HEK293 (cell line): ENCODE results near the gene FHL2.

Experiments used
- BCL11A ChIP-seq: fragments of 450-650 bp; formaldehyde crosslinking; IDR thresholded peaks from 2 replicates; pipeline ENCODE4 v1.5.1; 2016; ENCODE audit warnings: low read depth, missing biosample characterization, missing genetic modification characterization
- CTCF ChIP-seq: fragments of 450-650 bp; formaldehyde crosslinking; IDR thresholded peaks from 2 replicates; pipeline ENCODE4 v1.5.1; 2016; ENCODE audit warnings: missing biosample characterization, missing genetic modification characterization
- GLI2 ChIP-seq: fragments of 450-650 bp; formaldehyde crosslinking; IDR thresholded peaks from 2 replicates; pipeline ENCODE4; 2017; ENCODE audit warnings: missing biosample characterization, missing genetic modification characterization, low read depth, borderline replicate concordance
- WT1 ChIP-seq: fragments of 450-650 bp; formaldehyde crosslinking; IDR thresholded peaks from 2 replicates; pipeline ENCODE4 v1.5.1; 2016; ENCODE audit warnings: missing biosample characterization, missing genetic modification characterization
- ZNF350 ChIP-seq: fragments of 450-650 bp; formaldehyde crosslinking; IDR thresholded peaks from 2 replicates; pipeline ENCODE4 v1.5.0; 2017; ENCODE audit warnings: missing biosample characterization, mild to moderate bottlenecking, missing genetic modification characterization
- ZNF362 ChIP-seq: fragments of 450-650 bp; formaldehyde crosslinking; IDR thresholded peaks from 2 replicates; pipeline ENCODE4 v1.5.1; 2016; ENCODE audit warnings: missing biosample characterization, missing genetic modification characterization
- ZNF391 ChIP-seq: fragments of 450-650 bp; formaldehyde crosslinking; IDR thresholded peaks from 2 replicates; pipeline ENCODE4 v1.5.1; 2016; ENCODE audit warnings: low read depth, missing biosample characterization, missing genetic modification characterization, borderline replicate concordance

DNA sequence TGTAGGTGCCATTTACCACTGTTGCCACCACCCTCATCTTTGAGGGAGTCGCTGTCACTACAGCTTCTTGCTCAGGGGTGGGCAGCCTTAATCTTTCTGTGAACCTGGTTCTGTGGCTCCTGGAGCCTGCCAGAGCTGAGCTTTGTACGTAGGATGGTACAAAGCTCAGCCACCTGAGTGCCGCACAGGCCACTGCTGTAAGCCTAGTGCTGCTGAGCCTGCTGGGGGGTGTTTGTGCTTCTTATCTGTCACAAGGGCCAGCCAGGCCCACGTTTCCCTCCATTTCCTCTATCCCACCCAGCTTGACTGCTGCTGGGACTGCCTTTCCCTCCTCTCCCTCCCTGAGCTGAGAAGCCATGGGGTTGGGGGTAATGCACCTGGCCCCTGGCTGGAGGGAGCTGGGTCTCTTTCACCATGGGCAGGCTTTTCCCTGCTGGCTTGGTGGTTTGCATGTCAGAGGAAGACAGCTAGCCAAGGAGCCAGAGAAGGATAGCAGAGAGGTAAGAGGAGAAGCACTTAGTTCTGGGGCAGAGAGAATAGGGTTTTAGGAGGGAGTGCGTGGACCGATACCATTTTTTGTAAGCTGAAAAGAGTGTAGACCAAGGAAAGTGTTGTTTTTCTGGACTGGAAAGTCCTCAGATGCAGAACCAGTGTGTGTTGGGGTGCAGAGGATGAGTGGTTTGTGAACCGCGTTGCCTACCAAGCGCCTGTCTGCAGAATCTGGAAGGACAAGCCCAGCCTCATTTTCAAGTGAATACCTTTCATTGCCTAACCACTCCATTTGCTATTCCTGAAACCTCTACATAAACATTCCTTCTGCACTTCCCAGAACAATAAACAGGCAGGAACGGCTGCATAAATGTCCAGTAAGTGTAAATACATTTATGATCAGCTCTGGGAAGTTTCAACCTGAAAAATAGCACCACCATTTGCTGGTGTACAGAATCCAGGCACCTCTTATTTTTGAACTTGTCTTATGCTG lies 45.1 kb upstream of the FHL2 start:
- TF ChIP-seq ZNF391 (tag by site-specific recombination), result no peak
- no peak for TF ChIP-seq WT1 (tag by site-specific recombination)
- no peak for TF ChIP-seq BCL11A (tag by site-specific recombination)
- no peak for TF ChIP-seq ZNF362 (tag by site-specific recombination)
- TF ChIP-seq CTCF (tag by site-specific recombination), result no peak
- TF ChIP-seq ZNF350, result no peak
- no peak for TF ChIP-seq GLI2 (tag by site-specific recombination)
